ENCODE results near the gene ROM1. TPM values are rescaled to one million over a fixed set of nuclear protein-coding genes. Genes with fewer than 3 reads are reported as not detected.
A peak's percentile ranks its signal among the peaks of the same experiment; 100 is the strongest.
"Not testable (repeated sequence)": the region's sequence is repeated elsewhere in the genome, so short reads cannot be mapped to it uniquely, and the experiment has no call there.

ROM1 gene
- total RNA-seq, 1 donor from 2014 or later = 2.1 TPM

GRCh38 chr11:62614275-62614674 is 1.2 kb downstream of the ROM1 start:
- no peak overlapping the region for H3K4me3 Mint-ChIP-seq (ENCODE audit: unreplicated experiment)
- H3K36me3 Mint-ChIP-seq (ENCODE audit: low read depth, unreplicated experiment) = peaks cover 5% of the 10 kb centered on the region
- no peak for DNase-seq (ENCODE audit: low spot score)
- peaks cover 14% of the 10 kb centered on the region for H3K27me3 Mint-ChIP-seq (ENCODE audit: unreplicated experiment)
- TF ChIP-seq, protein P1, sequence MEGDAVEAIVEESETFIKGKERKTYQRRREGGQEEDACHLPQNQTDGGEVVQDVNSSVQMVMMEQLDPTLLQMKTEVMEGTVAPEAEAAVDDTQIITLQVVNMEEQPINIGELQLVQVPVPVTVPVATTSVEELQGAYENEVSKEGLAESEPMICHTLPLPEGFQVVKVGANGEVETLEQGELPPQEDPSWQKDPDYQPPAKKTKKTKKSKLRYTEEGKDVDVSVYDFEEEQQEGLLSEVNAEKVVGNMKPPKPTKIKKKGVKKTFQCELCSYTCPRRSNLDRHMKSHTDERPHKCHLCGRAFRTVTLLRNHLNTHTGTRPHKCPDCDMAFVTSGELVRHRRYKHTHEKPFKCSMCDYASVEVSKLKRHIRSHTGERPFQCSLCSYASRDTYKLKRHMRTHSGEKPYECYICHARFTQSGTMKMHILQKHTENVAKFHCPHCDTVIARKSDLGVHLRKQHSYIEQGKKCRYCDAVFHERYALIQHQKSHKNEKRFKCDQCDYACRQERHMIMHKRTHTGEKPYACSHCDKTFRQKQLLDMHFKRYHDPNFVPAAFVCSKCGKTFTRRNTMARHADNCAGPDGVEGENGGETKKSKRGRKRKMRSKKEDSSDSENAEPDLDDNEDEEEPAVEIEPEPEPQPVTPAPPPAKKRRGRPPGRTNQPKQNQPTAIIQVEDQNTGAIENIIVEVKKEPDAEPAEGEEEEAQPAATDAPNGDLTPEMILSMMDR (IDR thresholded peaks at IDR 0.05; ENCODE audit: unreplicated experiment) = no peak
- no peaks in the 10 kb centered on the region for H3K9me3 Mint-ChIP-seq (ENCODE audit: unreplicated experiment)
- peaks cover 14% of the 10 kb centered on the region for H3K4me1 Mint-ChIP-seq (ENCODE audit: unreplicated experiment)
- peak overlapping the region; percentile 78 for H3K27ac Mint-ChIP-seq (ENCODE audit: unreplicated experiment)

DNA sequence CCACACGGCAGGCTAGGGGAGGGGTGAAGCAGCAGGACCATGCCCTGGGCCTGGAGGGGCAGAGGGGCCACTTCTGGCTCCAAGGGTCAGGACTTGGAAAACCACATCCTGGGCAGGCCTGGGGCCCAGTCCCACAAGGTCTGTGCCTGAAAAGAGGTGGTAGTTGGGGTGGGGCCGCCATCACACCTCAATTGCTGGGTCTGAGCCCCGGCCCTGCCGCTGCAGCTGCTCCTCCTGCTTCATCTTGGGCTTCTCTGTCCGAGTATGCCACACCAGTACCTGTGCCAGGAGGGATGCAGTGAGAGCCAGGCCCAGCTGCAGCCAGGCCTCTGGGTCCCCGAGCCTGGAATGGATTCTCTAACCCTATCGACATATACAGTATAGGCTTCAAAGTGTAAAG is 2.5 kb downstream of the ROM1 start:
- no peak for DNase-seq (ENCODE audit: low spot score)
- TF ChIP-seq, protein P1 (IDR thresholded peaks at IDR 0.05; ENCODE audit: unreplicated experiment) = no peak
- Mint-ChIP-seq H3K27ac (ENCODE audit: unreplicated experiment) (no peak overlapping the region), H3K4me3 (ENCODE audit: unreplicated experiment) (no peak overlapping the region), H3K9me3 (ENCODE audit: unreplicated experiment) (no peaks in the 10 kb centered on the region), H3K4me1 (ENCODE audit: unreplicated experiment) (peaks cover 9% of the 10 kb centered on the region), H3K36me3 (ENCODE audit: low read depth, unreplicated experiment) (peaks cover 5% of the 10 kb centered on the region), H3K27me3 (ENCODE audit: unreplicated experiment) (peaks cover 16% of the 10 kb centered on the region)

DNA sequence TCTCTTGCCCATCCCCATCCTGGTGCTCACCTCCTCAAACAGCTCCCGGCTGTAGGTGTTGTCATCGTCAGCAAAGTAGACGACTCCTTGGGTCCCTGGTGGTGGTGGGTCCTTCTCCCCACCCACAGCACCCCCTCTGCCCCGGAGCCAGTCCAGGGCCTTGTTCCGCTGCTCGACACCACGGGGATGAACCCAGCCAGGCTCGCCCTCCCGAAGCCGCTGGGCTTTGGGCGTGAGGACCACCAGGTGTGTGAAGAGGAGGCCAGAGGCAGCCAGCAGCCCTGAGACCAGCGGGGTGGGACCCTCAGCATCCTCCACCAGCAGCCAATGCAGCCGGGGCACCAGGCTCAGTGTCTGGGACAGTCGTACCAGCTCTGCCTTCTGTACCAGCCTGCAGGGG is 3.9 kb downstream of the ROM1 start:
- not testable (repeated sequence) for H3K9me3 Mint-ChIP-seq (ENCODE audit: unreplicated experiment); H3K27ac Mint-ChIP-seq (ENCODE audit: unreplicated experiment); DNase-seq (ENCODE audit: low spot score); H3K4me3 Mint-ChIP-seq (ENCODE audit: unreplicated experiment); H3K36me3 Mint-ChIP-seq (ENCODE audit: low read depth, unreplicated experiment)
- Mint-ChIP-seq H3K27me3 (ENCODE audit: unreplicated experiment) (peaks cover 13% of the 10 kb centered on the region), H3K4me1 (ENCODE audit: unreplicated experiment) (peaks cover 12% of the 10 kb centered on the region)

DNA sequence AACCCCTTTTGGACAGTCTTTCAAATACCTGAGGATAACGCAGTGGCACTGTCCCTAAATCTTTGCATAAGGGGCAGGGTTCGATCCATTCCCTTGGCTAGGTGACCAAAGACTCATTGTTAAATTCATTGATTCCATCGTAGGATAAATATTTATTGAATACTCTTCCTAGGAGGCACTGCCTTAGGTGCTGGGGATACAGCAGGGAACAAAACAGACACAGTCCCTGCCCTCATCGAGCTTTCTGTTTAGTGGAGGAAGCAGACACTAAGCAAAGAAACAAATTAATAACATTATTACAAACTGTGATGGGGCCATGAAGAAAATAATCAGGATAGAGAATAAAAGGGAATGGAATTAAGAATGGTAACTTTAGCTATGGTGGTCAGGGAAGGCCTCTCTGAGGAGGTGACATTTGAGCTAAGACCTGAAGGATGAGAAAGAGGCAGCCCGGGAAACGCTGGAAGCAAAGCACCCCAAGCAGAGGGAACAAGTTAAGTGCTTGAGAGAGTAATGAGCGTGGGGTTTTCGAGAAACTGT is 8.0 kb downstream of the ROM1 start:
- Mint-ChIP-seq H3K4me3 (ENCODE audit: unreplicated experiment) (peak overlapping the region; percentile 93), H3K36me3 (ENCODE audit: low read depth, unreplicated experiment) (peaks cover 23% of the 10 kb centered on the region), H3K27ac (ENCODE audit: unreplicated experiment) (peak overlapping the region; percentile 91), H3K4me1 (ENCODE audit: unreplicated experiment) (peaks cover 42% of the 10 kb centered on the region), H3K9me3 (ENCODE audit: unreplicated experiment) (no peaks in the 10 kb centered on the region), H3K27me3 (ENCODE audit: unreplicated experiment) (peaks cover 13% of the 10 kb centered on the region)
- TF ChIP-seq, protein P1 (IDR thresholded peaks at IDR 0.05; ENCODE audit: unreplicated experiment) = no peak
- no peak for DNase-seq (ENCODE audit: low spot score)

DNA sequence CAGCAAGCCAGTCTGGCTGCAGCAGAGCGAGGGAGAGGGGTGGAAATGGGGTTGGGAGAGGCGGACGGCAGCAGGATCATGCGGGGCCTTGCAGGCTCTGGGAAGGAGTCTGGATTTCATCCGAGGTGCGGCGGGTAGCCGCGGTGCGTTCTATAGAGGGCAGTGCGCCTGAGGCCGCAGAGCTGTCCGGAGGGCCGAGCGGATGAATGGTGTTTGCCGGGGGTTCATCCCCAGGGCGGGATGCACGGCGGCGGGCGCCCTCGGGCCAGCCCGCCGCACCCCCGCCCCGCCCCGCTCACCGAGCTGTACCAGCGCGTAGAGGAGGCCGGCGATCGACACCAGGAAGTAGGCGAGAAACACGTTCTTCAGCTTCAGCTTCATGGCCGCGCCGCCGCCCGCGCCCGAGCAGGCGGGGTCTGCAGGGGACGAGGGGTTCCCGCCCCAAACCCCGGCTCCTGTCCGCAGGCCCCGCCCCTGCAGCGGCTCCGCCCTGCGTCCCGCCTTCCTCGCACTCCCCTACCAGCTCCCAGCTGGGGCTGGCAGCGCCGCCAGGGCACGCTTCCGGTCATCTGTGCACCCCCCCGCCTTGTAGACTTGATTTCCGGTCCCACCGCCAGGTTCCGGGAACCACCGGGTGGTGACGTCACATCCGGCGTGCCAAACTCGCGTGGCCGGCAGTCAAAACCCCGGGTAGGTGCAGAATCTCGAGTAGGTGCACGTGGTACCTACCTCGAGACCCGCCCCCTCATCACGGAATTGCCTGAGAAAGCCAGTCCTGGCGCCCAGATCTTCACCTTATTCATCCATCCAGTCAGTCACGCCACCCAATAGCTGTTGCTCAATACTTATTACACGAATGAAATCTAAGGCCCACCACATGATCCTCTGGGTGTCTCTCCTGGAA is 8.8 kb downstream of the ROM1 start, which contains the start of gene B3GAT3:
TSS of gene B3GAT3 (minus strand) at position 420 of the 904 bp plus-strand sequence. CDS start at position 381, 39 bp downstream.
- H3K4me3 Mint-ChIP-seq (ENCODE audit: unreplicated experiment) = peak within 1 kb of the TSS; percentile 93
- peaks cover 31% of the 10 kb centered on the region for H3K36me3 Mint-ChIP-seq (ENCODE audit: low read depth, unreplicated experiment)
- peak within 1 kb of the TSS; percentile 100 for H3K27ac Mint-ChIP-seq (ENCODE audit: unreplicated experiment)
- TF ChIP-seq, protein P1 (IDR thresholded peaks at IDR 0.05; ENCODE audit: unreplicated experiment) = no peak
- H3K27me3 Mint-ChIP-seq (ENCODE audit: unreplicated experiment) = peaks cover 15% of the 10 kb centered on the region
- peak; percentile 93 for DNase-seq (ENCODE audit: low spot score)
- H3K9me3 Mint-ChIP-seq (ENCODE audit: unreplicated experiment) = no peaks in the 10 kb centered on the region
- peaks cover 46% of the 10 kb centered on the region for H3K4me1 Mint-ChIP-seq (ENCODE audit: unreplicated experiment)
